OCI-LY7 (cell line): Measurements from ENCODE around the gene HOMER3. TPM values are rescaled to one million over a fixed set of nuclear protein-coding genes. Genes with fewer than 3 reads are reported as not detected.
A peak's percentile ranks its signal among the peaks of the same experiment; 100 is the strongest.
"Not testable (repeated sequence)": the region's sequence is repeated elsewhere in the genome, so short reads cannot be mapped to it uniquely, and the experiment has no call there.

Source experiments
- BruUV-seq: library from RNA; stranded (reverse); fragments of 400-500 nt; replicated peaks from 2 replicates; lab custom pipeline; 2021; lab: Mats Ljungman, UMichigan
- CTCF ChIA-PET: fragments of 300-600 bp; sonication (Branson Sonifier 250); formaldehyde crosslinking; loops from one replicate; lab custom pipeline; 2022; ENCODE audit warnings: antibody characterized with exemption; ENCODE audit not compliant: unreplicated experiment; lab: Charles Lee
- POLR2A ChIA-PET: fragments of 300-600 bp; sonication (Branson Sonifier 250); formaldehyde crosslinking; loops from one replicate; lab custom pipeline; 2022; ENCODE audit warnings: antibody characterized with exemption; lab: Charles Lee
- DNase-seq: peaks from one replicate; pipeline ENCODE4 v3.0.0-alpha.2; 2015; ENCODE audit warnings: low spot score
- H2AFZ ChIP-seq: fragments of 200-600 bp; sonication (generic), shearing (Covaris generic); 2 replicates; pipeline ENCODE4 v1.6.1; 2014; ENCODE audit warnings: mild to moderate bottlenecking, antibody characterized with exemption, low read length, moderate library complexity
- H3K27ac ChIP-seq: fragments of 200-600 bp; sonication (generic); 2 replicates; pipeline ENCODE4 v1.5.1; 2014; ENCODE audit warnings: mixed run types, low read depth, mild to moderate bottlenecking, moderate library complexity, low read length, inconsistent platforms; ENCODE audit not compliant: poor library complexity, severe bottlenecking
- H3K36me3 ChIP-seq: fragments of 200-600 bp; sonication (generic); 2 replicates; pipeline ENCODE4 v1.6.1; 2014; ENCODE audit warnings: mild to moderate bottlenecking, antibody characterized with exemption, low read length, moderate library complexity, mixed read lengths; ENCODE audit not compliant: insufficient read depth
- H3K4me1 ChIP-seq: fragments of 200-600 bp; sonication (generic); 2 replicates; pipeline ENCODE4 v1.5.1; 2014; ENCODE audit warnings: mild to moderate bottlenecking, low read length; ENCODE audit not compliant: insufficient read depth, poor library complexity, severe bottlenecking
- H3K4me2 ChIP-seq: fragments of 200-600 bp; sonication (generic); 2 replicates; pipeline ENCODE4 v1.6.1; 2014; ENCODE audit warnings: mild to moderate bottlenecking, low read length
- H3K4me3 ChIP-seq: fragments of 200-600 bp; sonication (generic); 2 replicates; pipeline ENCODE4 v1.5.1; 2014; ENCODE audit warnings: mild to moderate bottlenecking, low read depth, low read length; ENCODE audit not compliant: poor library complexity, severe bottlenecking
- H3K79me2 ChIP-seq: fragments of 200-600 bp; sonication (generic); 2 replicates; pipeline ENCODE4 v1.6.1; 2016; ENCODE audit warnings: low read depth, mild to moderate bottlenecking, low read length, moderate library complexity, mixed read lengths; ENCODE audit not compliant: insufficient read depth
- H3K9me2 ChIP-seq: fragments of 200-600 bp; sonication (generic); 2 replicates; pipeline ENCODE4 v1.6.1; 2016; ENCODE audit warnings: mild to moderate bottlenecking, low read length, mixed read lengths; ENCODE audit not compliant: insufficient read depth
- H3K9me3 ChIP-seq: fragments of 200-600 bp; sonication (generic); 2 replicates; pipeline ENCODE4 v1.6.1; 2014; ENCODE audit warnings: mild to moderate bottlenecking, mixed run types, low read length, mixed read lengths
- H4K20me1 ChIP-seq: fragments of 200-600 bp; sonication (generic); 2 replicates; pipeline ENCODE4 v1.6.1; 2014; ENCODE audit warnings: mild to moderate bottlenecking, antibody characterized with exemption, low read length, moderate library complexity, mixed read lengths; ENCODE audit not compliant: insufficient read depth
- EZH2phosphoT487 ChIP-seq: fragments of 200-600 bp; sonication (generic); IDR thresholded peaks from 2 replicates; pipeline ENCODE4 v1.6.1; 2018; ENCODE audit warnings: low read depth, borderline replicate concordance, mild to moderate bottlenecking, mixed run types, antibody characterized with exemption, low read length, moderate library complexity, mixed read lengths
- intact Hi-C: fragments of 100-400 bp; cut with micrococcal nuclease; formaldehyde crosslinking; loops from one replicate; pipeline ENCODE4 v1.10.0; 2022; ENCODE audit not compliant: unreplicated experiment
- total RNA-seq, 2 experiments: library from RNA; depleted of rRNA in 1 of 2; stranded (reverse); fragments of >200 nt in 1 of 2; shearing (Covaris generic) in 1 of 2; gene quantifications; 2 replicates each; pipeline ENCODE4 v1.2.3, GENCODE V29; 2014 to 2022
- TF ChIP-seq, protein P1 (sequence below): fragments of 200-600 bp; sonication (generic); conservative IDR thresholded peaks from 2 replicates; pipeline ENCODE4 v1.5.1; 2014; ENCODE audit warnings: mild to moderate bottlenecking, antibody characterized with exemption, low read length, moderate library complexity, mixed read lengths

The HOMER3 gene
- total RNA-seq, 2 experiments from 2014 or later: 15.5 to 16.1 TPM

GRCh38 chr19:18903156-18904037 lies 37.6 kb downstream of the HOMER3 start:
- Histone ChIP-seq H3K9me3 (no peaks in the 10 kb centered on the region), H3K27ac (no peak overlapping the region), H2AFZ (no peak overlapping the region), H3K36me3 (peaks cover 25% of the 10 kb centered on the region), H3K79me2 (no peaks in the 10 kb centered on the region), H3K4me1 (no peaks in the 10 kb centered on the region), H3K4me3 (no peak overlapping the region), H4K20me1 (no peaks in the 10 kb centered on the region), H3K9me2 (no peaks in the 10 kb centered on the region), H3K4me2 (no peak overlapping the region)
- ChIA-PET POLR2A (no interaction called here), CTCF (no interaction called here)
- no peak for DNase-seq
- no TSS peak for BruUV-seq
- TF ChIP-seq, protein P1, sequence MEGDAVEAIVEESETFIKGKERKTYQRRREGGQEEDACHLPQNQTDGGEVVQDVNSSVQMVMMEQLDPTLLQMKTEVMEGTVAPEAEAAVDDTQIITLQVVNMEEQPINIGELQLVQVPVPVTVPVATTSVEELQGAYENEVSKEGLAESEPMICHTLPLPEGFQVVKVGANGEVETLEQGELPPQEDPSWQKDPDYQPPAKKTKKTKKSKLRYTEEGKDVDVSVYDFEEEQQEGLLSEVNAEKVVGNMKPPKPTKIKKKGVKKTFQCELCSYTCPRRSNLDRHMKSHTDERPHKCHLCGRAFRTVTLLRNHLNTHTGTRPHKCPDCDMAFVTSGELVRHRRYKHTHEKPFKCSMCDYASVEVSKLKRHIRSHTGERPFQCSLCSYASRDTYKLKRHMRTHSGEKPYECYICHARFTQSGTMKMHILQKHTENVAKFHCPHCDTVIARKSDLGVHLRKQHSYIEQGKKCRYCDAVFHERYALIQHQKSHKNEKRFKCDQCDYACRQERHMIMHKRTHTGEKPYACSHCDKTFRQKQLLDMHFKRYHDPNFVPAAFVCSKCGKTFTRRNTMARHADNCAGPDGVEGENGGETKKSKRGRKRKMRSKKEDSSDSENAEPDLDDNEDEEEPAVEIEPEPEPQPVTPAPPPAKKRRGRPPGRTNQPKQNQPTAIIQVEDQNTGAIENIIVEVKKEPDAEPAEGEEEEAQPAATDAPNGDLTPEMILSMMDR: no peak
- TF ChIP-seq EZH2phosphoT487: no peak
- intact Hi-C loops: no loop called here

DNA sequence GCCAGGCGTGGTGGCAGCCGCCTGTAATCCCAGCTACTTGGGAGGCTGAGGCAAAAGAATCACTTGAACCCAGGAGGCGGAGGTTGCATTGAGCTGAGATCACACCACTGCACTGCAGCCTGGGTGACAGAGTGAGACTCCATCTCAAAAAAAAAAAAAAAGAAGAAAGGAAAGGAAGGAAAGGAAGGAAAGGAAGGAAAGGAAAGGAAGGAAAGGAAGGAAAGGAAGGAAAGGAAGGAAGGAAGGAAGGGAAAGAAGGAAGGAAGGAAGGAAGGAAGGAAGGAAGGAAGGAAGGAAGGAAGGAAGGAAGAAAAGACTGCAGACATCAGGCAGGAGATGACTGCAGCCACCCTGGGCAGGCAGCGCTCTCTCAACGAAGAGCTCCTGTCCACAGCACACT lies 38.5 kb downstream of the HOMER3 start:
- peaks cover 25% of the 10 kb centered on the region for H3K36me3 ChIP-seq
- H3K9me2 ChIP-seq, POLR2A ChIA-PET, H4K20me1 ChIP-seq, intact Hi-C loops, DNase-seq, H2AFZ ChIP-seq, H3K79me2 ChIP-seq, H3K4me3 ChIP-seq, BruUV-seq, H3K27ac ChIP-seq, CTCF ChIA-PET, H3K9me3 ChIP-seq, H3K4me2 ChIP-seq, H3K4me1 ChIP-seq: not testable (repeated sequence)

- CTCF ChIA-PET: no interaction called here
- intact Hi-C loops: no loop called here
- Histone ChIP-seq H3K27ac (no peak overlapping the region), H3K36me3 (peaks cover 19% of the 10 kb centered on the region), H3K4me1 (no peaks in the 10 kb centered on the region), H3K9me3 (no peaks in the 10 kb centered on the region), H2AFZ (no peak overlapping the region), H3K9me2 (no peaks in the 10 kb centered on the region), H4K20me1 (no peaks in the 10 kb centered on the region), H3K4me2 (no peak overlapping the region), H3K4me3 (no peak overlapping the region), H3K79me2 (no peaks in the 10 kb centered on the region)
- TF ChIP-seq EZH2phosphoT487: no peak
- TF ChIP-seq, protein P1: no peak
- DNase-seq: no peak
- TSS peak; percentile 66 for BruUV-seq
- POLR2A ChIA-PET: interaction anchor here (0.9 kb wide), 1 partner anchor 10 kb away, joined by 3 read pairs; no protein-coding TSS in a partner anchor
Measured at GRCh38 chr19:18901491-18901890, 39.5 kb downstream of the HOMER3 start.
